NCI-H524 treated with DMSO at 0.1 percent for 48 hours (cell line): ENCODE results near the gene RPL10.

Experiments used
- DNase-seq: peaks from one replicate; lab custom pipeline; 2025; lab: John Stamatoyannopoulos, UW

The RPL10 gene

DNA sequence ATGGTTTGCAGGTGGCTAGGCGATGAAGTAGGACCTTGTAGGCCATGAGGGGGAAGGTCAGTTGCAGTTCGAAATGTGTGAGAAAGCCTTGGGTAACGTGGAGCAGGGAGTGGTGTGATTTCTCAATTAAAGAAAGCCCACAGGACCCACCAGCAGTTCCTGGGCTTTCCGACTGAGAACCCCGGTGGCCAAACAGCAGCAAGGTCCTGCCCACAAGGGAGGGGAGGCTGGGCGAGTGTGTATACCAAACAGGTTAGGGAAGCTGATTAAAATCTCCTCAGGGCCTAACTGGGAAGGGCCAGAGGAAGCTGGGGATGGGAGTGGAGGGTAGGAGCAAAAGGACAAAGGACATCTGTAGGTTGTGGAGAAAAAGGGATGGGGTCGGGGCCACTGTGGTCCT is 32.7 kb downstream of the RPL10 start:
- no peak for DNase-seq

- DNase-seq, result no peak
Measured at GRCh38 chrX:154431341-154431740, 33.2 kb downstream of the RPL10 start.

DNA sequence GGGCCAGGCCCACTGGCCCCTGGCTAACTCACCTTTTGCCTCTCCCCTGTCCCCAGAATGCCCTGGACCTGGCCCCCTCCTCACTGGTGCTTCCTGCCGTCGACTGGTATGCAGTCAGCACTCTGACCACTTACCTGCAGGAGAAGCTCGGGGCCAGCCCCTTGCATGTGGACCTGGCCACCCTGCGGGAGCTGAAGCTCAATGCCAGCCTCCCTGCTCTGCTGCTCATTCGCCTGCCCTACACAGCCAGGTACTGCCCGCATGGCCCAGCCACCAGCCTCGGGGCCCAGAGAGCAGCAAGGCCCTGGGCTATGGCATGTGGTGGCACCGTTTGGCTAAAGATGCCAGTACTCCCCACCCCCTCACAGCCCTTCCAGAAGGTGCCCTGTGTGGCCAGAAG is 34.0 kb downstream of the RPL10 start:
- DNase-seq, result no peak

- DNase-seq, result no peak
Measured at GRCh38 chrX:154433605-154434004, 35.4 kb downstream of the RPL10 start.

DNA sequence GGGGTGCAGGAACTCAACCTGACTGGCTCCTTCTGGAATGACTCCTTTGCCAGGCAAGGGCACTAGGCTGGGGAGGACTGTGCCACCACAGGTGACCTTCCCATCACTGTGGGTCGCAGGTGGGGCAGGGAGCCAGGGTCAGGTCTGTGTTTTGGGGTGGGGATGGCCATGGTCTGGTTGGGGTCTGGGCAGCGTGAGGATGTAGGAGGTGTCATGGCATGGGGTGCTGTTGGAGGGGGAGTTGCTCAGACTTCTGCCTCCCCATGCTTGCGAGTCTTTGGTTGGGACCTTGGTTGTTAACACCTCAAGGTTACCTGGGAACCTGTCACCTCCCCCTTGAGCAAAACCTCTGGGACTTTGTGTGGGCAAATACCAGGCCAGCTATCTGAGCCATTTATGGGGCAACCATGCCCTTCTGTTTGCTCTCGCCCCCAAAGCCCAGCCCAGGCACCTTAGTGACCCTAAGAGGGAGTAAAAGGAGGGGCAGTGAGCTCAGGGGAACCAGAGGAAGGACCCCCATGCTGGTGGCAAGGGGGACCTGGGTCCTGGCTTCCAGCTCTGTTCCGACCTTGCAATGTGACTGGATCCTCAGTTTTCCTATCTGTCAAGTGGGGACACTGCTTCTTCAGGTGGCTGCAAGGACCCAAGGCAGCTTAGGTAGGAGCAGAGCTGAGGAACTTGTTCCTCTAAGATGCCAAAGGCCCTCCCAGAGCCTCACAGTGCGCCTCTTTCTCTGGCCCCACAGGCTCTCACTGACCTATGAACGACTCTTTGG is 36.4 kb downstream of the RPL10 start:
- no peak for DNase-seq

- no peak for DNase-seq
Measured at GRCh38 chrX:154435171-154435733, 37.1 kb downstream of the RPL10 start.

DNA sequence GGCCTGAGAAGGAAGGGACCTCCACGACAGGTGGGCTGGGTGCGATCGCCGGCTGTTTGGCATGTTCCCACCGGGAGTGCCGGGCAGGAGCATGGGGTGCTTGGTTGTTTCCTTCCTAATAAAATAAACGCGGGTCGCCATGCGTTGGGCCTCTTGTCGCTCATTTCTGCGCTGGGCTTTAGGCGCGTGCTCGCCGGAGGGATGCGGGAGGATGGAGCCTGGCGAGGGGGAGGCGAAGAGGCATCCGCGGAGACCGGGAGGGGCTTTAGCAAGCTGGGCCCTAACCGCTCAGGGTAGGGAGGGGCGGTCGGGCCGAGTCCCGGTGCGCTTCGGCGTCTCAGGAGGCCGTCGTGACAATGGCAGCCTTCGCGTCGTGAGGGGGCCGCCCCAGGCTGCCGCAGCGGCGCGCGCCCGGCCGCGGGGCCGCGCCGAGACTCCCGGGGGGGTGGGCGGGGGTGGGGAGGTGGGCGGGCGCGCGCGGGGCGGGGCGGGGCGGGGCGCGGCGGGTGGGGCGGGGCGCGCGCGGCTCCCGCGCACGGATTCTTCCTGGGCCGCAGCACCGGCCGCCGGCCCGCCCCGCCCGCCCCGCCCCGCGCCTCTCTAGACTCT is 38.3 kb downstream of the RPL10 start:
- no peak for DNase-seq

- no peak for DNase-seq
Measured at GRCh38 chrX:154436983-154437752, 39.0 kb downstream of the RPL10 start, which contains the start of gene GDI1. Gene GDI1 (plus strand): TSS chrX:154437154. CDS start chrX:154437255, 101 bp downstream.

GRCh38 chrX:154437971-154438893 is 40.1 kb downstream of the RPL10 start:
- no peak for DNase-seq

DNA sequence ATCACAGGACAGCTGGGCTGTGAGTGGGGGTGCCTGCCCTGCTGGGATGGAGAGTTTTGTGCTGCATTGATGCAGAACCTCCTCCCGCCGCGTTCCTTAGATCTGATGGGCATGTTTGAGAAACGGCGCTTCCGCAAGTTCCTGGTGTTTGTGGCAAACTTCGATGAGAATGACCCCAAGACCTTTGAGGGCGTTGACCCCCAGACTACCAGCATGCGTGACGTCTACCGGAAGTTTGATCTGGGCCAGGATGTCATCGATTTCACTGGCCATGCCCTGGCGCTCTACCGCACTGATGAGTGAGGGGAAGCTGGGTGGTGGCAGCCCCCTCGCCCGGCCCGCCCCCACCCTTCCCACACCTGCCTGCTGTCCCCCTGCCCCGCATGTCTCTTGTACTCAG is 41.7 kb downstream of the RPL10 start:
- no peak for DNase-seq

- DNase-seq, result no peak
Measured at GRCh38 chrX:154440623-154441357, 42.6 kb downstream of the RPL10 start.

DNA sequence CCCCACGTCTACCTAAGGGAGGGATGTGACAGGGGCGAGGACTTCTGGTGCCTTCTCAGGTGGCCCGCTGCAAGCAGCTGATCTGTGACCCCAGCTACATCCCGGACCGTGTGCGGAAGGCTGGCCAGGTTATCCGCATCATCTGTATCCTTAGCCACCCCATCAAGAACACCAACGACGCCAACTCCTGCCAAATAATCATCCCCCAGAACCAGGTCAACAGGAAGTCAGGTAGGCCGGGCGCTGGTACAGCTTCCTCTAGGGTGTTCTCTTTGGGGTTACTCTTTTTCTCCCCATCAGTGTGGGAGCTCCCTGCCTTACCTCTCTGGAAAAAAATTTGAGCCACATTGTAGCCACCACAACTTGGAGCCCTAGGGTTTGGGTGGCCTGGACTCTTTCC is 43.4 kb downstream of the RPL10 start:
- no peak for DNase-seq

- no peak for DNase-seq
Measured at GRCh38 chrX:154441984-154442707, 44.0 kb downstream of the RPL10 start.

DNA sequence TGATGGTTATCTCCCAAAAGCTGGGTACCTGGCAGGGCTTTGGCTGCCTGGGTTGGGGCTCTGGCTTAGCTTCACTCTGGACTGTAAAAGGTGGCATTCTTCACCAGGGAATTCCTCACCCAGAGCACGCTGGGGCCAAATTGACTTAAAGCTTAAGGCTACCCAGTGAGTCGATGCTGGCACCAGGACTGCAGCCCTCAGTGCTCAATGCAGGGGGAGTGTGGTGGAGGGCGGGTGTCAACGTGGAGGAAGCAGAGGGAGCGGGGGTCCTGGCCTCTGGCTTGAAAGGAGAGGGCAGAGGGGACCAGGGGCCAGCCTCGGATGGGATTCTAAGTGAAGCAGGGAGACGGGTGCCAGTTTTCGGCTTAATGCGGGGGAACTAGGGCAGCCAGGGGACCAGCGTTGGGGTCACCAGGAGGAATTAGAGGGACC is 45.3 kb downstream of the RPL10 start:
- no peak for DNase-seq

DNA sequence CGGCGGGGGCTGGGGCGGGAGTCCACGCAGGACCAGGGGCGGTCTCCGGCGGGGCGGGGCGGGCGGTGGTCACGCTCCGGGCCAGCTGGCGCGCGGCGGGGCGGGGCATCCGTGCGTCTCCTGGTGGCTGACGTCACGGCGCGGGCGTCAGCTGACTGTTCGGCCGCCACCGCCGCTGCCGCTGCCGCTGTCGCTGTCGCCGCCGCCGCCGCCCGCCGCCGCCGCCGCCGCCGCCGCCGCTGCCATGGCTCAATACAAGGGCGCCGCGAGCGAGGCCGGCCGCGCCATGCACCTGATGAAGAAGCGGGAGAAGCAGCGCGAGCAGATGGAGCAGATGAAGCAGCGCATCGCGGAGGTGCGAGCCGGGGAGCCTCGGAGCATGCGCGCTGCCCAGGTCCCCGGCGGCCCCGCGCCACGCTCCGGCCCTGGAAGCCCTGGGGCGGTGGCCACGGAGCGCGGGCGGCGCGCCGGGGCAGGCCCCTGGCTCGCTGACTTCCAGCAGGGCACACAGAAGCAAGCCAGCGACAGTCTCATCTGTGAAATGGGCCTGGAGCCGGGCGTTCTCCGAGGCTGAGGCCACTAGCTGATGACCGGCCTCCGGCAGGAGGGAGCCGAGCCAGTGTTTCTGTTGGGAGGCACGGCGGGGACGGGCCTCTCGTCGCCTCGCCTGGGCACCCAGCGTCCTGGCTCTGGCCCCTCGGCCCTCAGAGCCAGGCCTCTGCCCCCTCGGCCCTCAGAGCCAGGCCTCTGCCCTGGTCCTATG is 46.0 kb downstream of the RPL10 start, which contains the start of gene FAM50A:
Gene FAM50A (plus strand): TSS at position 150 of the 763 bp plus-strand sequence. CDS start 95 bp downstream, at position 245.
- DNase-seq, result no peak

DNA sequence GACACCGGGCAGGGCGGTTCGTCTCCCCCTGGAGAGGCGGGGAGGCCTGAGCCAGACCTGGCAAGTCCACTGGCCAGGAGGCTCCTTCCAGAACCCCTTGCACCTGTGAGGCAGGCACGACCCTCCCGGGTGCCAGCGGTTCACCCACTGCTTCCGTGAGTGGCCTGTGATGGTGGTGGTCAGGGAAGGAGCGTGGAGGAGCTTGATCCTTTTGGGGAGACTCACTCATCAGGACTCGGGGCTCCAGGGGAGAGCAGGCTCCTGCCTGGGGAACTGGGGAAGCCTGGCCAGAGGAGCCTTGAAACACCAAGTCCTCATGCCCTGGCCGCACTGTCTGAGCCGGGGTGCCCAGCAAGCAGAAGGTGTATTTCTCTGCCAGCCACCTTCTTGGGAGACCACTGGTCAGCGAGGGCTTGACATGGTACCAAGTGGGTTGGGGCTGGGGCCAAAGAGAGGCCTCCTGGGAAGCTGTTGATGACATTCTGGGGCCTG is 46.6 kb downstream of the RPL10 start:
- no peak for DNase-seq

DNA sequence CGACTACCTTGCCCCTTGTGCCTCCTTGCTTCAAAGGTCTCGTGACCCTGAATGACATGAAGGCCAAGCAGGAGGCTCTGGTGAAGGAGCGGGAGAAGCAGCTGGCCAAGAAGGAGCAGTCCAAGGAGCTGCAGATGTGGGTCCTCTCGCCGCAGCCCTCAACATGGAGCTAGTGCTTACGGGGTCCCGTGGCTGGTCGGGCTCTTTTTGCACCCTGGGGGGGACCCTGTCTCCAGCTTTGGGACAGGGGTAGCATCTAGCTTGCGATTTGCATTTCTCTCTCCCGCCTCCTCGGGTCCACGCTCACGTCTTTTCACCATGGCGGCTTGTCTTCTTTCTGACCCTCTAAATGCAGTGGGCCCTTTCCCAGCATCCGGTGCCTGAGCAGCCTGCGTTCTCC is 47.6 kb downstream of the RPL10 start:
- DNase-seq, result no peak

DNA sequence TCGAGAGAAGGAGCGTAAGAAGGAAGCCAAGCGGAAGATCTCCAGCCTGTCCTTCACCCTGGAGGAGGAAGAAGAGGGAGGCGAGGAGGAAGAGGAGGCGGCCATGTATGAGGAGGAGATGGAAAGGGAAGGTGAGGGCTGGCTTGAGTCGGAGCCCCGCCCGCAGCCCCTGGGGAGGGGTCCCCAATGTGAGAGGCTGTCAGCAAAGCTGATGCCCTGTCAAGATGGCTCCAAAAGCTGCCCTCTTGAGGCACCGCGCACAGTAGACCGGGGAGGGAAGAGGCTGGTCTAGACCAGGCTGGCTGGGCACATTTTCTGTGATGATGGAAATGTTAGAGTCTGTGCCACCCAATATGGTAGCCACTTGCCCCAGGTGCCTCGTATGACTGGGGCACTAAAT is 48.3 kb downstream of the RPL10 start:
- DNase-seq, result no peak

DNA sequence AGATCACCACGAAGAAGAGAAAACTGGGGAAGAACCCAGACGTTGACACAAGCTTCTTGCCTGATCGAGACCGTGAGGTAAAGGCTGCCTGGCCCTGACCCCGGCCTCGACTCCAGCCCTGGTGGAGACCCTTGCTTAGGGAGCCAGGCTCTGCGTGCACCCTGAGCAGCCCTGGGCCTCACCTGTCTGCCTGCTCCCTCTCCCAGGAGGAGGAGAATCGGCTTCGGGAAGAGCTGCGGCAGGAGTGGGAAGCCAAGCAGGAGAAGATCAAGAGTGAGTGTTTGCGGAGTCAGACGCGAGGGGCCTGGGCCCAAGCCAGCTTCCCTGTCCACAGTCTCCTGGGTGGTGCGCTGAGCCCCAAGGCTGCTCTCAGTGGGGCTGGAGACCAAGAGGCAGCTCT is 50.3 kb downstream of the RPL10 start:
- DNase-seq, result no peak
